Activated gamma-delta T cell (primary cell): ENCODE results near the gene SLC6A9.

Source experiments
- DNase-seq: peaks from one replicate; lab custom pipeline; 2025; lab: John Stamatoyannopoulos, UW
- total RNA-seq, 2 donors: gene quantifications; one replicate each; lab custom pipeline; 2026; lab: John Stamatoyannopoulos, UW

SLC6A9 gene
- 0.72 to 1.8 reads per million in 2 donors for total RNA-seq

DNA sequence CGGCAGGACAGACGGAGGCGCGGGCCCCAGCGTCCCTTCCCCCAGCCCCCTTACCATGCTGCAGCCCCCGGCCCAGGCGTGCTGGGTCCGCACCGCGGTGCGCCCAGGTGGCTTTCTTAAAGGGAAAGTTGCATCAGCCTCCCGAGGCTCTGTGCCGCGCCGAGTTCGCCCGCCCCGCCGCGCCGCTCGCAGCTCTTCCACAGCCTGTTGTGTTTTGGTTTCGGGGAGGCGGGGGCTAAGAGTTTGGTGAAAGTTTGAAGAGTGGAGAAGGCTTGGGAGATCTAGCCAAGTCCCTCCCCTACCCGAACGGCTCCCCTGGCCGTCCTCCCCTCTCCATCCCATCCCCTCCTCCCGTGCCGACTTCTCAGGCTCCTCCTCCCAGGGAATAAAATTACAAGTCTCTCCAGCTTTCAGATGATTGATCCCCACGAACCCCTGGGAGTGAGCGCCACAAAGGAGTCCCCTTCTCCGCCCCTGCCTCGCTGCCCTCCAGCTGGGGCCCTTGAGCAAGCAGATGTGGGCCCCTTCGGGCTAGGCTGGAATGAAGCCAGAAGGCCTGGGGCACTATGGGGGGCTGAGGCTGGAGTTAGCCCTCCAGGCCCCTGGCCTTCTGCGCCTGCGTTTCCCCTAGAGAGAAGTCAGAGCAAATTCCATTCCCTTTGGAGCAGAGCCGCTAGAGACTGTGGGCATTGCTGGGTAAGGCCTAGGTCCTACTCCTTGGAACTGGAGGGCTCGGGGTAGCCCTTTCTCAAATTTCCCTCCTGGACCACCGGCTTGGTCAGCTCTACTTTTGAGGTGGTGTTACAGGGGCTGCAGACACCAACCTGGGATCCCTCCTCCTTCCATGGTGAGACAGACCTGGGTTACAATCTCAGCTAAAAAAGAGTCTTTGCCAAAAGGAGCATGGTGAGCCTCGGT lies at the start of gene SLC6A9:
SLC6A9 (minus strand) TSS at position 211 of the 918 bp plus-strand sequence. CDS start 7,185 bp downstream, outside the sequence.
- DNase-seq = no peak

- DNase-seq = no peak
These were observed 48.3 kb upstream of the SLC6A9 start for GRCh38 chr1:44079566-44079965.

DNA sequence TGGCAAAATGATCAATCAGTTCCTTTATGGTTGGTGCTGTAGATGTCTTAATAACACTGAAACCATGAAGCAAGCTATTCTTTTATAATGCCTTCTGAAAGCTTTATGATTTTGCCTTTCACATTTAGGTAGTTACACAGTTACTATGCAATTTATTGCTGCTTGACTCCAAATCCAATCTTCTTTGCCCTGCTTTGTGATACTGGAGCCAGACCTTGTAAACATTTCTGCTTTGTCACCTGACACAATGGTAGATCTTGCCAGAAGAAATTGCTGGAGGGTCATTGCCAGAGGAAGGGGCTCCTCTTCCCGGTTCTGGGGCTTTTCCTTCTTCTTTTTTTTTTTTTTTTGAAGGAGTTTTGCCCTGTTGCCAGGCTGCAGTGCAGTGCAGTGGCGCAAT lies 46.8 kb upstream of the SLC6A9 start:
- DNase-seq = no peak

DNA sequence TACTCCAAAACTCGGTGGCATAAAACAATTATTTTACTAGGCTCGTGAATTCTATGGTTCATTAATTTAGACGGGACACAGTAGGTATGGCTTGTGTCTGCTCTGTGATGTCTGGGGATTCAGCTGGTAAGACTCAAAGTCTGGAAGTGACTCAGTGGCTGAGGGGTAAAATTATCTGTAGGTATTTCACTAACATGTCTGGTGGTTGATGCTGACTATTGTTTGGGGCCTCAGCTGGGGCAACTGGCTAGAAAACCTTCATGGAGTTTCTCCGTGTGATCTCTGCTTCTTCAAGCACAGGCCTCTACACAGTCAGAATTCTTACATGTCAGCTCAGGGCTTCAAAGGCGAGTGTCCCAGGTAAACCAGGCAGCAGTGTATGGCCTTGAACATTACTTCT lies 46.2 kb upstream of the SLC6A9 start:
- DNase-seq = no peak

- no peak for DNase-seq
These were observed 44.8 kb upstream of the SLC6A9 start for GRCh38 chr1:44076066-44076465.

DNA sequence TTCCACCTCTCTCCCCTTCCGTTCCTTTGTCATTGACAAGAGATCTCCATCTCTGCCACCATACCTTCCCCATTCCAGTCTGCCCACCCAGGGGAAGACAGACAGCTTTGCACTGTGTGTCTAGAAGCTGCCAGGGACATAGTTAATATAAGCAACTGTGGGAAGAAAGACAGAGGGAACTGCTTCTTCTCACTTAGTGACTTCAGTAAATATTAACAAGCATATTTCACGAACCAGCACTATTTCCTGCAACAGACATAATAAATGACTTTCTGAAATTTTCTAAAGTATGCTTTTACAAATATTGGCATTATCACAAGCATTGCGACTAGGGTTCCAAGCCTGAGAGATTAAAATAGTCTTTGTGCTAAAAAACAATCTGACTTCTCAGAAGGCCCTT lies 43.2 kb upstream of the SLC6A9 start:
- DNase-seq = no peak

DNA sequence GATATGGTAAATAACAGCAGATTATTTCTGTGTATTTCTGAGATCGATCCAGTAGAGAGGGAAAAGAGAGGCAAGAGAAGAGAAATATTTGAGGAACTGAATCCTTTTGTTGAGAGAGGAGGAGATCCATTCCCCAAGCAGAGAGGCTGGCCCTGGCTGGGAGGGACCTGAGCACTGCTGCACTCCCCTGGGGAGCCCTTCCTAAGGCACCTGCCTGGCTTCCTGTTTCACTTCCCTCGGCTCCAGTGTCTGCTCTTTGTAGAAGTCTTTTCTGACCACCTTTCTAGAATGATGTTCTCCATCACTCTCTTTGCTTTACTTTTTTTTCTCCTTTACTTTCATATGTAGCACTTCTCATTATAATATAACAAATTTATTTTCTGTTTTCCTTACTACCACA lies 42.3 kb upstream of the SLC6A9 start:
- no peak for DNase-seq

GRCh38 chr1:44072821-44073220 lies 41.6 kb upstream of the SLC6A9 start:
- no peak for DNase-seq

DNA sequence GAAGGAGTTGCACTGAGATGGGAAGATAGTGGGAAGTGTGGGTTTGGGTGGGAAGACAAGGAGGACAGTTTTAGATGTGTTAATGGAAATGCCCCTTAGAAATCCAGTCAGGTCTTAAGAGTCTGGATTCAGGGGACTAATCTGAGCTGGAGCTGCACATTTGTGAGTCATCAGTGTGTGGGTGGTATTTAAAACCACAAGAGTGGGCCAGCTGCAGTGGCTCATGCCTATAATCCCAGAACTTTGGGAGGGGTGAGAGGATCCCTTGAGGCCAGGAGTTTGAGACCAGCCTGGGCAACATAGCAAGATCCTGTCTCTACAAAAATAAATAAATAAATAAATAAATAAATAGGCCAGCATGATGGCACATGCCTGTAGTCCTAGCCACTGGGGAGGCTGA lies 40.9 kb upstream of the SLC6A9 start:
- DNase-seq = no peak

GRCh38 chr1:44071461-44071860 lies 40.2 kb upstream of the SLC6A9 start:
- no peak for DNase-seq

DNA sequence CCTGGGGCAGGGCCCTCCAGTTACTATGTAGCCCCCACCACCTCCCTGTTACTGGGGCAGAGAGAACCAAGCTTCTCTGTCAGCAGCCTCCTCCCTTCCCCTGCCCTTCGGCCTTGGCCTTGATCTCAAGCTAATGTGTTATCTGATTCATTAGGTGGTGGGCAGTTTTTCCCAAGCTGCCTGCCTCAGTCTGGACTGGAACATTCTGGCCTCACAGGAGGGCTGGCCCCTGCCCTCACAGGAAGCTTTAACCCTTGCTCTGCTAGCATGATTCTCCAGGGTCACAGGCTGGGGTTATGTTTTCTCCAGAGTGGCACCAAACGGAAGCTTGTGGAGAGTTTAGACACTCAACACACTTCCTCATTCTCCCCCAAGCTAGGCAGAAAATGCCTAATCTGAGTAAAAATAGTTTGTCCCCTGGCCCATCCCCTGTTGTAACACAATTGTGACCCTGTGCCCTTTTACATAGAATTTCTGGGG lies 37.2 kb upstream of the SLC6A9 start:
- DNase-seq = no peak

- no peak for DNase-seq
These were observed 36.3 kb upstream of the SLC6A9 start for GRCh38 chr1:44067266-44068250.

DNA sequence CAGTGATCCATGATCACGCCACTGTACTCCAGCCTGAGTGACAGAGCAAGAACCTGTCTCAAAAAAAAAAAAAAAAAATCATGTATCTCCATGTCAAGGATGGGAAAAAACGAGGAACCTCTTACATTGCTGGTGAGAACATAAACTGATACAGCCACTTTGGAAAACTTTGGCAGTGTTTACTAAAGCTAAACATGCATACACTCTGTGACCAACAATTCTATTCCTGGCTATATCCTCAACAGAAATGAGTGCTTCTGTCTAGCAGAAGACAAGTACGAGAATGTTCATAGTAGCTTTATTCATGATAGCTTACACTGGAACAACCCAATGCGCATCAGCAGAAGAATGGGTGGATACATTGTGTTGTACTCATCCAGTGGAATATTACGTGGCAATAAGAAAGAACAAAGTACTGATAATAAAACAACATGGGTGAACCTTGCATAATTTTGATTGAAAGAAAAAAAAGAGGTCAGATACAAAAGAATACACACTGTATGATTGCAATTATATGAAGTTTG lies 31.5 kb upstream of the SLC6A9 start:
- DNase-seq = no peak

- DNase-seq = no peak
These were observed 30.6 kb upstream of the SLC6A9 start for GRCh38 chr1:44061857-44062256.

DNA sequence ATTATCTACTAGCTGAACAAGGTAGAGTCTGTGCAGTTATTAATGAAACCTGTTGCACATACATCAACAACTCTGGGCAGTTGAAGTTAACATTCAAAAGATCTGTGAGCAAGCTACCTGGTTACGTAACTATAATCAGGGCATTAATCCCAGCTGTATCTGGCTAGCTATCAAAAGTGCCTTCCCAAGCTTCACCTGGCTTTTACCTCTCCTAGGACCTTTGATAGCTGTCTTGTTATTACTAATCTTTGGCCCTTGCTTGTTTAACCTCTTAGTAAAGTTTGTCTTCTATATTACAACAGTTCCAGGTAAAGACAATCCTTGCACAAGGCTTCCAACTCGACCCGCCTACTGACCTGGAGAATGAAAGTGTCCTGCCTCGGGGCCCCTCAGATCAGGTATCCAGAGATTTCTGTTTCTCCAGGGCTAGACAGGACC lies 29.6 kb upstream of the SLC6A9 start:
- DNase-seq = no peak

DNA sequence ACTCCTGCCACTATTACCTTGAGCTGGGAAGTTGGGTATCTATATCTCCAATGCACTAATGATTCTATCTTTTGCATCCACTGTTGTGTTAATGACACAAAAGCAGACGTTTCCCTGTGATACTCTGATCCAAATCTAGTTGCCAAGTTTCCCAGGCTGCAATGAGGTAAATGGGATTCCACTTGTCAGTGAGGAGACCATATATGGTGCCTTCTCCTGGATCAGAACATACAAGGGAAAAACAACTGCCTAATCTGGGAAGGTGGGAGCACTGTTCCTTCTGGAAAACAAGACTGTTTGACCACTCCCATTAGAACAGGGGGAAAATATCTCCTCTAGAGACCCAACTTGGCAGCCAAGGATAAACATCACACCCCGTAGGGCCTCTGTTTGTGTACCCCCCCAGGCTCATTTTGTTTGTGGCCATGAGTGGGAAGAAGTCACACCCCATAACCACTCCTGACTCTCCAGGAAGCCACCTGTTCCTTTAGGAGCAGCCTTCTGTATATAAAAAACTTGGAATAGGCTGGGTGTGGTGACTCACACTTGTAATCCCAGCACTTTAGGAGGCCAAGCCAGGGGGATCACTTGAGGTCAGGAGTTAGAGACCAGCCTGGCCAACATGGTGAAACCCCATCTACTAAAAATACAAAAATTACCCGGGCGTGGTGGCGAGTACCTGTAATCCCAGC lies 28.5 kb upstream of the SLC6A9 start:
- DNase-seq = no peak

- no peak for DNase-seq
These were observed 27.9 kb upstream of the SLC6A9 start for GRCh38 chr1:44059212-44059611.

GRCh38 chr1:44057293-44057692 lies 26.0 kb upstream of the SLC6A9 start:
- DNase-seq = no peak

DNA sequence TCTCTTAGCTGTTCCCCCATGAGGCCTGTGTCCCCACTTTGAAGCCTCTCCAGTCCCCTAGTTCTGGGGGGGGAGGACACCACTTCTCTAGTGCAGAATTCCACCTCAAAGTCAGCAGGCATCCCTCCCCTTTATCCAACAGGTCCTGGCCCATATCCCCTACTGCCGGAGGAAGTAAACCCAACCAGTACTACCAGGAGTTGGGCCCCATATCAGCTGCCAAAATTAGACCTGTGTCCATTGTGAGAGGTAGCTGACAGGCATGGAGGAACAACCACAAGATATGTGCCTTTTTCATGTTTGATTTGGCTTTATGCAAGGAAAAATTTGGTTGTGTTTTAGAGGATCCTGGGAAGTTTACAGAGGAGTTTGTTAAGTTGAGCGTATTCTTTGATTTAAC lies 22.1 kb upstream of the SLC6A9 start:
- DNase-seq = no peak

GRCh38 chr1:44050261-44050660 lies 19.0 kb upstream of the SLC6A9 start:
- no peak for DNase-seq

DNA sequence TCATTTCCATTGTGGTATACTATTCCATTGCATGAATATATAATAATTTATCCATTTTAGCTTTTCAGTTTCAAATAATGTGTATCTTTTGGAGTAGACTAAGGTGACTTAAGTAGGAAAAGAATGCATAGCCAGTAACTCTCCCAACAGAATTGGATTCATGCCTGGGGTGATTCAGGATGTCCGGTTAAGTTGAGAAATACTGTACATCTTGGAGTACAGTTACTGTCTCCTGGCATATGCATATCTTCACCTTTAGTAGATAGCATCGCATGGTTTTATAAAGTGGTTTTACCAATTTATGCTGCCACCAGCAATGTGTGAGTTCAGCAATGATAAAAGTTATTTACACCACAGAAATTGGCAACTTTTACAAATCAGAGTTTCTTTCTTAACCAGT lies 18.6 kb upstream of the SLC6A9 start:
- no peak for DNase-seq
